NCI-H1417 treated with DMSO at 0.1 percent for 48 hours (cell line): ENCODE data around the gene TLX3.
"Not testable (repeated sequence)": the region's sequence is repeated elsewhere in the genome, so short reads cannot be mapped to it uniquely, and the experiment has no call there.

ENCODE experiments used
- DNase-seq: peaks from one replicate; lab custom pipeline; 2025; lab: John Stamatoyannopoulos, UW

The TLX3 gene

GRCh38 chr5:171323806-171324632, 15.0 kb downstream of the TLX3 start:
- no peak for DNase-seq

DNA sequence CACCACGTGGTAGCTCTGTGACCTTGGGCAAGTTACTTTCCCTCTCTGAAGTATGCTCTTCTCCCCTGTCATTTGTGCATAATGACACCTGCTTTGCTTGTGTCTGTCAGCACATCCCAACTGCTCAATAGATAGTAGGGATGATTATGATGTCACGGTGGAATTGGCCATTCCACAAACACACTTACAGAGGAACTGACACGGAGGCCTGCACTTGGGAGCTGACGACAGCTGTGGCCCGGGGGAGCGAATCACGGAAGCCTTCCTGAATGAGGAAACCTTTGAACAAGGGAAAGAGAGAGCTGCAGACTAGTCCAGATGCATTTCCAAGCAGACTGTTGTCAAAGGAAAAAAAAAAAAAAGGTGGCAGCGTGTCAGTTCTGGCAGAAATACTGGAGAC, 21.0 kb downstream of the TLX3 start:
- DNase-seq, result no peak

GRCh38 chr5:171335616-171336015, 26.6 kb downstream of the TLX3 start:
- no peak for DNase-seq

- DNase-seq, result no peak
Observed at GRCh38 chr5:171336521-171337209, 27.6 kb downstream of the TLX3 start.

DNA sequence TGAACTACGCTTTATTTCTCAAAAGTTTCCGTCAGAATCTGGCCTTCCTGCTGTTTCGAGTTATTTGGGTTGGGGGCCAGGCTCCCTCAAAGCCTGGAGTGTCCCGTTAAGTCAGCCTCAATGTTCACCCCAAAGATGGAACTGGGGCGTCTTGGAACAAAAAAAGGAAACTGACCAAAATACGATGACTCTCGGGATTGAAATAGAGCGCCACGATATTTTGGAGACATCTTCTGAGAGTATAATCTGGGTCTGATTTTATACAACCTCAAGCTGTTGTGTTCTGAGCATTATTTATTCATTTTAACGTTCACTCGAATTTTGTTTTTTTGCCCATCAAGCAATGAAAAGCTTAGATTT, 28.1 kb downstream of the TLX3 start:
- no peak for DNase-seq

DNA sequence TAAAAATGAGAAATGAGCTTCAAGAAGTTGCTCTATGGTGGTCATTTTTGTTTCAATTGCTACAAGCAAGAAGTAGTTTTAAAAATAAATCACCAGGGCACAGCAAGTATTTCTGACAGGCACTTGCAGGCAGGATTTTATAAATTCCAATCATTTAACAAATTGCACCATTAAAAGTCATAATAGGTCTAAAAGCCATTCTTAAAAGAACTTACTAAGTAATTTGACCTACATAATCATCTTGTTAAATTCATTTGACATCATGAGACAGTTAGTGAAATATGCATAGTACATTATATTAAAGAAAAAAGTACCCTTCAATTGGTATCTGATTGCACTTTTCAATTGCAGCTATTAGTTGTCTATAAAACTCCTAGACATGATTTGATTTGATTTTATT, 31.0 kb downstream of the TLX3 start:
- no peak for DNase-seq

GRCh38 chr5:171340491-171340890, 31.4 kb downstream of the TLX3 start:
- DNase-seq, result no peak

- no peak for DNase-seq
Observed at GRCh38 chr5:171342362-171343111, 33.5 kb downstream of the TLX3 start.

GRCh38 chr5:171344936-171345608, 36.0 kb downstream of the TLX3 start:
- no peak for DNase-seq

DNA sequence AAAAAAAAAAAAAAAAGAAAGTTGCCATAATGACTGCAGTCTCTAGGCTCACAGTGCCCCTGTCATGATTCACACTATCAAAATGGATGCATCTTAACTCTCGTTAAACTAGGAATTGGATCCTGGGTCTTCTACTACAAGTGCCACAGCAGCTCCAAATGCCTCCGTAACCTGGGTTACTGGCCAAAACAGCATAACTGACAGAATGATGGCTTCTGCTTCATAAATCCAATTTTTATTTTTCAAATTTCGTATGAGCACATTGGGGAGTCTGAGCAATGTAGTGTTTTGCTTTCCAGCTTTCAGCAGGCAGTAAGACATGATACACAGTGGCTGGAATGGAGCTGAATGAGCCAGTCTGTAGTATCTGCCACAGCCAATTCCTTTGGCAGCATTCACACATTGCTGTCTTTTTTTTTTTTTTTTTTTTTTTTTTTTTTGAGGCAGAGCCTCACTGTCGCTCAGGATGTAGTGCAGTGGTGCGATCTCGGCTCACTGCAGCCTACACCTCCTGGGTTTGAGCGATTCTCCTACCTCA, 42.6 kb downstream of the TLX3 start:
- DNase-seq, result no peak

GRCh38 chr5:171355302-171355724, 46.3 kb downstream of the TLX3 start:
- DNase-seq, result no peak

- no peak for DNase-seq
Observed at GRCh38 chr5:171357843-171358242, 48.8 kb downstream of the TLX3 start.

DNA sequence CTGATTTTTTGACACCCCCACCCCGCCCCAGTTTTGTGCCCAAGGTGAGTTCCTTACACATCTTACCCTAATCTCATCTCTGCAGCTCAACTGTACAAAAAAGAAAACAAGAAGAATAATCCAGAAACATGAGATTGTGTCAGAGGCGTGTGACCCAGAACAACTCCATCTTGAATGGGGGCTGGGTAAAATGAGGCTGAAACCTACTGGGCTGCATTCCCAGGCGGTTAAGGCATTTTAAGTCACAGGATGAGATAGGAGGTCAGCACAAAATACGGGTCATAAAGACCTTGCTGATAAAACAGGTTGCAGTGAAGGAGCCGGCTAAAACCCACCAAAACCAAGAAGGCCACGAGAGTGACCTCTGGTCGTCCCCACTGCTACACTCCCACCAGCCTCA, 52.1 kb downstream of the TLX3 start:
- DNase-seq, result not testable (repeated sequence)
